ENCODE measurements around the gene GOLGA6L10.

The GOLGA6L10 gene

GRCh38 chr15:82298032-82298431, 51.2 kb downstream of the GOLGA6L10 start:
- no peak for DNase-seq

DNA sequence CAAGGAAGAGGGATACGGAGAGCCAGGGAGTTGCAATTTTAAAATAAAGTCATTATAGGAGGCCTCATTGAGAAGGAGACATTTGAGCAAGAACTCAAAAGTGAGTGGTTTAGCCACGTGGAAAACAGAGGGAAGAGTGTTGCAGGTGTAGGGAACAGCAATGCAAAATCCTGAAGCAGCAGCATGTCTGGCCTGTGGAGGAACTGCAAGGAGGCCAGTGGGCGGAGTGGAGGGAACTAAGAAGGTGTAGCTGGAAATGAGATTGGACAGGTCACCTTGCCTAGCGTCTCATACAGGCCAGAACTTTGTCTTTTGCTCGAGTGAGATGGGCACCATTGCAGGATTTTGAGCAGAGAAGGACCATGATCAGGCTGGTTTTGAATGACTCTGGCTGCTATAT, 51.7 kb downstream of the GOLGA6L10 start:
- DNase-seq: no peak

GRCh38 chr15:82294061-82294690, 55.1 kb downstream of the GOLGA6L10 start:
- no peak for DNase-seq

DNA sequence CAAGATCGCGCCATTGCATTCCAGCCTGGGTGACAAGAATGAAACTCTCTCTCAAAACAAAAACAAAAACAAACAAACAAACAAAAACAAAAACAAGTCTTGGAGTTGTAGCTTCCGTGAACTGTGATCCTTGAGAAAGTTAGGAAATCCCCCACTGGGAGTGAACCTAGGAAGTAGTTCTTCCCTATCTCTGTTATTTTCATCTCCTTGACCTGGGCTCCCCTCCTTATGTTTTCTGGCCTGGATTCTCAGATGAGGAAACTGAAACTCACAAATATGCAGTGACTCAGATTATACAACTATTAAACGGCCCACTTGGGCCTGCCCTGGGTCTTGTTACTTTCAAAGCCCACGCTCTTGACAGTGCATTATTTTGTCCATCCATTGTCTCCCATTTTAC, 57.0 kb downstream of the GOLGA6L10 start:
- no peak for DNase-seq

All from NCI-H1092 (cell line).